OCI-LY1 (cell line): Measurements from ENCODE around the gene COL11A1.

ENCODE experiments used
- H2AFZ ChIP-seq: fragments of 200-600 bp; sonication (generic), shearing (Covaris generic); 2 replicates; pipeline ENCODE4 v1.6.0; 2014; ENCODE audit warnings: antibody characterized with exemption, mild to moderate bottlenecking, low read length
- H3F3A ChIP-seq: fragments of 200-600 bp; sonication (generic), shearing (Covaris generic); 2 replicates; pipeline ENCODE4 v1.6.0; 2014; ENCODE audit warnings: mild to moderate bottlenecking, antibody characterized with exemption, low read length, moderate library complexity; ENCODE audit not compliant: insufficient read depth
- H3K27ac ChIP-seq: fragments of 200-600 bp; sonication (generic); 2 replicates; pipeline ENCODE4 v1.5.1; 2014; ENCODE audit warnings: low read length, mixed run types, mild to moderate bottlenecking, low read depth; ENCODE audit not compliant: poor library complexity, severe bottlenecking
- H3K27me3 ChIP-seq: fragments of 200-600 bp; sonication (generic); 2 replicates; pipeline ENCODE4 v1.6.0; 2014; ENCODE audit warnings: antibody characterized with exemption, mild to moderate bottlenecking, low read length, moderate library complexity; ENCODE audit not compliant: insufficient read depth
- H3K36me3 ChIP-seq: fragments of 200-600 bp; sonication (generic); 2 replicates; pipeline ENCODE4 v1.6.1; 2014; ENCODE audit warnings: mild to moderate bottlenecking, antibody characterized with exemption, low read length, moderate library complexity, mixed read lengths; ENCODE audit not compliant: insufficient read depth
- H3K4me1 ChIP-seq: fragments of 200-600 bp; sonication (generic); 2 replicates; pipeline ENCODE4 v1.5.1; 2014; ENCODE audit warnings: mild to moderate bottlenecking, low read length, moderate library complexity; ENCODE audit not compliant: insufficient read depth, severe bottlenecking
- H3K4me2 ChIP-seq: fragments of 200-600 bp; sonication (generic), shearing (Covaris generic); 2 replicates; pipeline ENCODE4 v1.6.1; 2014; ENCODE audit warnings: low read length
- H3K4me3 ChIP-seq: fragments of 200-600 bp; sonication (generic); 2 replicates; pipeline ENCODE4 v1.5.1; 2014; ENCODE audit warnings: low read length, low read depth, mild to moderate bottlenecking, mixed read lengths; ENCODE audit not compliant: poor library complexity, severe bottlenecking
- H3K79me2 ChIP-seq: fragments of 200-600 bp; shearing (Covaris generic); 2 replicates; pipeline ENCODE4 v1.6.1; 2016; ENCODE audit warnings: mixed run types, low read length, mixed read lengths; ENCODE audit not compliant: insufficient read depth
- H3K9ac ChIP-seq: fragments of 200-600 bp; sonication (generic), shearing (Covaris generic); 2 replicates; pipeline ENCODE4 v1.6.1; 2014; ENCODE audit warnings: mild to moderate bottlenecking, low read length, mixed read lengths
- H3K9me2 ChIP-seq: fragments of 200-600 bp; sonication (generic), shearing (Covaris generic); 2 replicates; pipeline ENCODE4 v1.6.1; 2014; ENCODE audit warnings: low read depth, mild to moderate bottlenecking, low read length, mixed read lengths
- H3K9me3 ChIP-seq: fragments of 200-600 bp; shearing (Covaris generic); 2 replicates; pipeline ENCODE4 v1.6.1; 2014; ENCODE audit warnings: low read length, mixed read lengths
- H4K20me1 ChIP-seq: fragments of 200-600 bp; sonication (generic), shearing (Covaris generic); 2 replicates; pipeline ENCODE4 v1.6.0; 2016; ENCODE audit warnings: mild to moderate bottlenecking, low read length; ENCODE audit not compliant: insufficient read depth
- EZH2 ChIP-seq: fragments of 200-600 bp; sonication (generic), shearing (Covaris generic); IDR thresholded peaks from 2 replicates; pipeline ENCODE4 v1.8.0; 2017; ENCODE audit warnings: borderline replicate concordance, mixed run types, mild to moderate bottlenecking, antibody characterized with exemption, low read length, moderate library complexity, mixed read lengths
- TF ChIP-seq, protein P1 (sequence below): fragments of 200-600 bp; sonication (generic), shearing (Covaris generic); IDR thresholded peaks from 2 replicates; pipeline ENCODE4 v1.5.1; 2017; ENCODE audit warnings: mild to moderate bottlenecking, antibody characterized with exemption, low read length, moderate library complexity, mixed read lengths

The COL11A1 gene

DNA sequence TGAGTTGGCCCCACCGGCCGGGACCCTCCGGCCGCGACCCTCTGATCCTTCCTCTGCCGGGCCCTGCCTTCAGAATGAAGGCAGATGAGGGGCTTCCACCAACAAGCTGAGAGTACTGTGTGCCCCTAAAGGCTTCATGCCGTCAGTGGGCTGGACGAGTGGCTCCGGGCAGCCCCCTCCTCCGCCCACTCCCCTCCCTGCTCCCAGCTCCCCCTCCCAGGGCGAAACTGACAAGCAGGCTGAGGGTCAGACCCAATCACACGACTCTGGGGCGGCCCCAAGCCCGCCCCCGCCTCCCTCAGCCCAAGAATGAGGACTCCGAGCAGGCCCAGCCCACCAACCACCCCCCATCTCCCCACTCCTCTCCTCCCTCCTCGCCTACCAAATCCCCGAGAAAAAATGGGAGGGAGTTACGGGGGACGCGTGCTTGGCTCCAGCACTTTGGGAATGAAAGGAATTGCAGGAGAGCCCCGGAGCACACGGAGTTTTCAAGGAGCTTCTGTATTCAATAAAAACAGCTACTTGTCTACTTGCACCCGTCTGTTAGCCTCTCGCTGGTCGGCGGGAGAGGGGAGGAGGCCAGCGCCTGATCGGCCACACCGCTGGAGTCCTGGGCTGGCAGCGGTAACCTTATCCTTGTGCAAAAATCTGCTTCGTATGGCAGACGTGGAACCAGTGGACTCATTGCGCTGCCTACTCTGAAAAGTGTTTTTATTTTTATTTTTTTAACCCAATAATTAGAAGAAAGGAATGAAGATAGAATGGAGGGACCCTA is at the start of gene COL11A1:
Gene COL11A1, minus strand, starts transcription at position 147 of the 775 bp plus-strand sequence. CDS start 344 bp downstream, outside the sequence.
- Histone ChIP-seq H4K20me1 (no peaks in the 10 kb centered on the region), H3K4me1 (no peaks in the 10 kb centered on the region), H3K4me2 (no peak within 1 kb of the TSS), H3K9me3 (no peaks in the 10 kb centered on the region), H3K9me2 (no peaks in the 10 kb centered on the region), H3K36me3 (no peaks in the 10 kb centered on the region), H3F3A (no peaks in the 10 kb centered on the region), H3K27ac (no peak within 1 kb of the TSS), H3K9ac (no peak within 1 kb of the TSS), H3K27me3 (no peaks in the 10 kb centered on the region), H2AFZ (no peak within 1 kb of the TSS), H3K4me3 (no peak within 1 kb of the TSS), H3K79me2 (no peaks in the 10 kb centered on the region)
- no peak for TF ChIP-seq EZH2
- TF ChIP-seq, protein P1, sequence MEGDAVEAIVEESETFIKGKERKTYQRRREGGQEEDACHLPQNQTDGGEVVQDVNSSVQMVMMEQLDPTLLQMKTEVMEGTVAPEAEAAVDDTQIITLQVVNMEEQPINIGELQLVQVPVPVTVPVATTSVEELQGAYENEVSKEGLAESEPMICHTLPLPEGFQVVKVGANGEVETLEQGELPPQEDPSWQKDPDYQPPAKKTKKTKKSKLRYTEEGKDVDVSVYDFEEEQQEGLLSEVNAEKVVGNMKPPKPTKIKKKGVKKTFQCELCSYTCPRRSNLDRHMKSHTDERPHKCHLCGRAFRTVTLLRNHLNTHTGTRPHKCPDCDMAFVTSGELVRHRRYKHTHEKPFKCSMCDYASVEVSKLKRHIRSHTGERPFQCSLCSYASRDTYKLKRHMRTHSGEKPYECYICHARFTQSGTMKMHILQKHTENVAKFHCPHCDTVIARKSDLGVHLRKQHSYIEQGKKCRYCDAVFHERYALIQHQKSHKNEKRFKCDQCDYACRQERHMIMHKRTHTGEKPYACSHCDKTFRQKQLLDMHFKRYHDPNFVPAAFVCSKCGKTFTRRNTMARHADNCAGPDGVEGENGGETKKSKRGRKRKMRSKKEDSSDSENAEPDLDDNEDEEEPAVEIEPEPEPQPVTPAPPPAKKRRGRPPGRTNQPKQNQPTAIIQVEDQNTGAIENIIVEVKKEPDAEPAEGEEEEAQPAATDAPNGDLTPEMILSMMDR = no peak

DNA sequence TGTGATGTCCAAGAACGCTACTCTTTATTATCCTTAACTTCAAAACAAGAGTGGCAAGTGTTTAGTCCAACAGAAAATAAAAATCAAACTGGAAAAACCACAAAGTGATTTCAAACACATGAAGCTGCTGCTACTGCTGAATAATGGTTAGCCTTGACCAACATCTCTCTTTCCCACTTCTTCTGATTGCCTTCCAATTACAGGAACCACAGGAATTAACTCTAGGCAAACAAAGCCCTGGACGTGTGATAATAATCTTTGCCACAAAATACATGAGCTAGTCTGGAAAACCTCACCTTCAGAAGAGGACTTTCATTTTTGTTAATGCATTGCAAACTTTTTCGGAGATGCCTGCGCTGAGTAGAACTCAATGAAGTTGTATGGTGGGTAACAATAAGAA is 48.6 kb upstream of the COL11A1 start:
- no peak overlapping the region for H3K9ac ChIP-seq
- no peak overlapping the region for H3K4me3 ChIP-seq
- no peaks in the 10 kb centered on the region for H3K9me2 ChIP-seq
- H3K4me2 ChIP-seq = no peak overlapping the region
- TF ChIP-seq, protein P1 = no peak
- no peak for TF ChIP-seq EZH2
- no peak overlapping the region for H2AFZ ChIP-seq
- H3K4me1 ChIP-seq = no peaks in the 10 kb centered on the region
- H3F3A ChIP-seq = no peaks in the 10 kb centered on the region
- no peaks in the 10 kb centered on the region for H4K20me1 ChIP-seq
- no peaks in the 10 kb centered on the region for H3K9me3 ChIP-seq
- no peaks in the 10 kb centered on the region for H3K27me3 ChIP-seq
- no peaks in the 10 kb centered on the region for H3K36me3 ChIP-seq
- no peaks in the 10 kb centered on the region for H3K79me2 ChIP-seq
- no peak overlapping the region for H3K27ac ChIP-seq

DNA sequence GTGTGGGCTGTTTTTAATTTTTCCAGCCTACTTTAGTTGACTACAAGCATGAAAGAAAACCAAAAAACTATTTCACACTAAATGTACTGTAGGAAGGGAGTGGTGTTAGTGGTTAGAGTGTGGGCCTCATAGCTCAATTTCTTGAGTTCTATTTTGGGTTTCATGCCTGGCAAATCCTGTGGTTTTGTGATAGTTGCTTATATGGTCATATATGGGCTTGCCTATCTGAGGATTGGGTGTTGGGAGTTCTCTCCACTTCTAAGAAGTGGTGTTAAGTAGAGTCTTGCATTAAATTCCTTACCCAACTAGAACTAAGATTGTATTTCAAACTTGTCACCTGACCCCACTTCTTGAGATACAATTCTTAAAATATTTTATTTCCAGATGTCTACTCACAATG is 37.8 kb upstream of the COL11A1 start:
- Histone ChIP-seq H4K20me1 (no peaks in the 10 kb centered on the region), H3K4me2 (no peak overlapping the region), H3K27me3 (no peaks in the 10 kb centered on the region), H3K27ac (no peak overlapping the region), H3K9me3 (no peaks in the 10 kb centered on the region), H3K79me2 (no peaks in the 10 kb centered on the region), H3K9ac (no peak overlapping the region), H3K4me1 (no peaks in the 10 kb centered on the region), H3K9me2 (no peaks in the 10 kb centered on the region), H3K4me3 (no peak overlapping the region), H3K36me3 (no peaks in the 10 kb centered on the region), H3F3A (no peaks in the 10 kb centered on the region), H2AFZ (no peak overlapping the region)
- no peak for TF ChIP-seq EZH2
- TF ChIP-seq, protein P1 = no peak
